ENCODE measurements around the gene WDR37.

WDR37 gene

GRCh38 chr10:1134156-1134555 lies 78.0 kb downstream of the WDR37 start:
- TF ChIP-seq, protein P1, sequence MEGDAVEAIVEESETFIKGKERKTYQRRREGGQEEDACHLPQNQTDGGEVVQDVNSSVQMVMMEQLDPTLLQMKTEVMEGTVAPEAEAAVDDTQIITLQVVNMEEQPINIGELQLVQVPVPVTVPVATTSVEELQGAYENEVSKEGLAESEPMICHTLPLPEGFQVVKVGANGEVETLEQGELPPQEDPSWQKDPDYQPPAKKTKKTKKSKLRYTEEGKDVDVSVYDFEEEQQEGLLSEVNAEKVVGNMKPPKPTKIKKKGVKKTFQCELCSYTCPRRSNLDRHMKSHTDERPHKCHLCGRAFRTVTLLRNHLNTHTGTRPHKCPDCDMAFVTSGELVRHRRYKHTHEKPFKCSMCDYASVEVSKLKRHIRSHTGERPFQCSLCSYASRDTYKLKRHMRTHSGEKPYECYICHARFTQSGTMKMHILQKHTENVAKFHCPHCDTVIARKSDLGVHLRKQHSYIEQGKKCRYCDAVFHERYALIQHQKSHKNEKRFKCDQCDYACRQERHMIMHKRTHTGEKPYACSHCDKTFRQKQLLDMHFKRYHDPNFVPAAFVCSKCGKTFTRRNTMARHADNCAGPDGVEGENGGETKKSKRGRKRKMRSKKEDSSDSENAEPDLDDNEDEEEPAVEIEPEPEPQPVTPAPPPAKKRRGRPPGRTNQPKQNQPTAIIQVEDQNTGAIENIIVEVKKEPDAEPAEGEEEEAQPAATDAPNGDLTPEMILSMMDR (IDR thresholded peaks at IDR 0.05; ENCODE audit: extremely low read depth, missing control alignments), result no peak
- no peak for DNase-seq (ENCODE audit: low spot score)

- no peak for DNase-seq (ENCODE audit: low spot score)
- TF ChIP-seq, protein P1 (IDR thresholded peaks at IDR 0.05; ENCODE audit: extremely low read depth, missing control alignments), result no peak
Observed at GRCh38 chr10:1136268-1136667, 80.1 kb downstream of the WDR37 start.

DNA sequence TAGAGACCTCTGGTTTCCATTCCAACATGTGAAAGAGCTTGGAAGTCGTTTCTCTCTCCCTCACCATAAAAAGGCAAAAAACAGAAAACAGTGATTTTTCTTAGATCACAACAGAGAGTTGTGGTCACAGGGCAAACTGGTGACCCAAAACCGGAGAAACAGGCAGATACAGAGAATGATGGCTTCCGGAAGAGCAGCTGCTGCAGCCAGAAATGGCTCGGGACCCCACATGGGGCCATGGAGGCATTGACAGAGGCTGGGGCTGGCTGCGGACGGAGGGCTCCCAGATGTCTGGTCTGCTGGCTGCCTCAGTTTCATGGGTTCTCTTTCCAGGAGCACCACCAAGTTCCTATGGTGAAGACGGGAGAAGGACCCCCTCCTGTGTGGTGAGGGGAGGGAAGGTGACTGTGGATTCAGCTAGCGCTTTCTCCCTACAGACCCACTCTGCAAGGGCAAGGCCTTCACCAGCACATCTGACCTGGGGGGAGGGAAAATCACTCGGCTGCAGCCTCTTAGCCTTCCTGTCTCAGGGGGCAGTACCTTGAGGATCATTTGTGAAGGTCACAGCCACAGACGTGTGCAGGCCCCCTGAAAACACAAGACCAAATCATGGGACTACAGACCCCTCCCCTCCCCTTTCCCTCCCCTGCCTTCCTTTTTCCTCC lies 81.4 kb downstream of the WDR37 start:
- TF ChIP-seq, protein P1 (IDR thresholded peaks at IDR 0.05; ENCODE audit: extremely low read depth, missing control alignments), result no peak
- no peak for DNase-seq (ENCODE audit: low spot score)

GRCh38 chr10:1138529-1138928 lies 82.3 kb downstream of the WDR37 start:
- TF ChIP-seq, protein P1 (IDR thresholded peaks at IDR 0.05; ENCODE audit: extremely low read depth, missing control alignments), result no peak
- no peak for DNase-seq (ENCODE audit: low spot score)

- TF ChIP-seq, protein P1 (IDR thresholded peaks at IDR 0.05; ENCODE audit: extremely low read depth, missing control alignments), result no peak
- DNase-seq (ENCODE audit: low spot score), result no peak
Observed at GRCh38 chr10:1141261-1141660, 85.1 kb downstream of the WDR37 start.

DNA sequence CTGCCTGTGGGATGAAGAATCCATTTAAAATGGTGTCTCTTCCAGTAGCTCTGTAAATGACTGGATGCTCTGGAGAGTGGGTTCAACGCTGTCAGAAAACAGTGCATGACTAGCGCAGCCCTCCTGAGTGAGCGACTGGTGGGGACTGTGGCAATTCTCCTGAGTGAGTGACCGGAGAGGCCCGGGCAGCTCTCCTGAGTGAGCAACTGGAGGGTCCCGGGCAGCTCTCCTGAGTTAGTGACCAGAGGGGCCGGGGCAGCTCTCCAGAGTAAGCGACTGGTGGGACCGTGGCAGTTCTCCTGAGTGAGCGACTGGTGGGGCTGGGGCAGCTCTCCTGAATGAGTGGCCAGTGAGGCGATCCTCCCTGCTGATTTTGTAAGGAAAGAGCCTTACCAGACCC lies 85.5 kb downstream of the WDR37 start:
- DNase-seq (ENCODE audit: low spot score), result no peak
- TF ChIP-seq, protein P1 (IDR thresholded peaks at IDR 0.05; ENCODE audit: extremely low read depth, missing control alignments), result no peak

DNA sequence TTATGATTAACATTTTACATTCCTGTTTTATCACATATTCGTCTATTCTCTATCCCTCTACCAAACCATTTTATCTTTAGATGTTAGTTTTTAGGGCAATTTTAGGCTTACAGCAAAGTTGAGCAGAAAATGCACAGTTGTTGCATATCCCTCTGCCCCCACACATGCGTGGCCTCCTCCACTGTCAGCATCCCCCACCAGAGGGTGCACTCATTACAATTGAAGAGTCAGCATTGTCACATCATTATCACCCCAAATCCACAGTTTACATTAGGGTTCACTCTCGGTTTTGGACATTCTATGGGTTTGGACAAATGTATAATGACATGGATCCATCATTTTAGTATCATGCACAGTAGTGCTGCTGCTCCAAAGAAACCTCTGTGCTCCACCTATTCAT lies 86.4 kb downstream of the WDR37 start:
- no peak for DNase-seq (ENCODE audit: low spot score)
- TF ChIP-seq, protein P1 (IDR thresholded peaks at IDR 0.05; ENCODE audit: extremely low read depth, missing control alignments), result no peak
